H9 (cell line): ENCODE results near the gene EXOSC2. TPM values are rescaled to one million over a fixed set of nuclear protein-coding genes. Genes with fewer than 3 reads are reported as not detected.

Source experiments
- DNase-seq: peaks from one replicate; pipeline ENCODE4 v3.0.0-alpha.2; 2017
- H2AFZ ChIP-seq: one replicate; pipeline ENCODE4 v1.6.1; 2013; ENCODE audit warnings: mild to moderate bottlenecking, low read length, control low read depth, moderate library complexity
- H2AK5ac ChIP-seq: 2 replicates; pipeline ENCODE4 v1.6.1; 2013; ENCODE audit warnings: low read length, control low read depth, mixed read lengths; ENCODE audit not compliant: insufficient read length
- H2BK120ac ChIP-seq: one replicate; pipeline ENCODE4 v1.6.1; 2013; ENCODE audit warnings: low read depth, mild to moderate bottlenecking, low read length, control low read depth, inconsistent platforms; ENCODE audit not compliant: poor library complexity, severe bottlenecking
- H2BK12ac ChIP-seq: 2 replicates; pipeline ENCODE4 v1.6.1; 2013; ENCODE audit warnings: low read length, control low read depth, mixed read lengths, low read depth; ENCODE audit not compliant: insufficient read length
- H2BK15ac ChIP-seq: 2 replicates; pipeline ENCODE4 v1.6.1; 2013; ENCODE audit warnings: low read depth, low read length, control low read depth
- H2BK20ac ChIP-seq: one replicate; pipeline ENCODE4 v1.6.1; 2013; ENCODE audit warnings: low read depth, mild to moderate bottlenecking, low read length, control low read depth, inconsistent platforms; ENCODE audit not compliant: poor library complexity, severe bottlenecking
- H2BK5ac ChIP-seq: 2 replicates; pipeline ENCODE4 v1.6.1; 2013; ENCODE audit warnings: low read length, control low read depth, mixed read lengths; ENCODE audit not compliant: insufficient read length
- H3K14ac ChIP-seq: 2 replicates; pipeline ENCODE4 v1.6.1; 2013; ENCODE audit warnings: low read length, control low read depth; ENCODE audit not compliant: insufficient read depth
- H3K18ac ChIP-seq: 2 replicates; pipeline ENCODE4 v1.6.1; 2013; ENCODE audit warnings: low read depth, mild to moderate bottlenecking, mixed read lengths, low read length, control low read depth; ENCODE audit not compliant: insufficient read length
- H3K23ac ChIP-seq: 2 replicates; pipeline ENCODE4 v1.6.1; 2013; ENCODE audit warnings: low read length, control low read depth, mixed read lengths, low read depth; ENCODE audit not compliant: insufficient read length
- H3K23me2 ChIP-seq: 2 replicates; pipeline ENCODE4 v1.6.1; 2013; ENCODE audit warnings: low read depth, mild to moderate bottlenecking, mixed read lengths, low read length, control low read depth; ENCODE audit not compliant: insufficient read length, poor library complexity, severe bottlenecking
- H3K27ac ChIP-seq: 2 replicates; pipeline ENCODE4 v1.5.1; 2013; ENCODE audit warnings: low read length, control low read depth, mixed read lengths, low read depth; ENCODE audit not compliant: insufficient read length
- H3K27me3 ChIP-seq: 2 replicates; pipeline ENCODE4 v1.6.1; 2013; ENCODE audit warnings: low read length, control low read depth, inconsistent platforms; ENCODE audit not compliant: insufficient read depth
- H3K4ac ChIP-seq: 2 replicates; pipeline ENCODE4 v1.6.1; 2013; ENCODE audit warnings: low read depth, mild to moderate bottlenecking, control low read depth, inconsistent platforms, low read length, moderate library complexity
- H3K4me1 ChIP-seq: 2 replicates; pipeline ENCODE4 v1.6.1; 2013; ENCODE audit warnings: low read length, control low read depth, inconsistent platforms; ENCODE audit not compliant: insufficient read depth
- H3K4me2 ChIP-seq: 2 replicates; pipeline ENCODE4 v1.6.1; 2013; ENCODE audit warnings: low read length, control low read depth, mixed read lengths; ENCODE audit not compliant: insufficient read length, insufficient read depth
- H3K56ac ChIP-seq: 2 replicates; pipeline ENCODE4 v1.6.1; 2013; ENCODE audit warnings: low read depth, mild to moderate bottlenecking, mixed read lengths, low read length, control low read depth; ENCODE audit not compliant: insufficient read length
- H3K79me1 ChIP-seq: 2 replicates; pipeline ENCODE4 v1.6.1; 2013; ENCODE audit warnings: low read depth, mild to moderate bottlenecking, moderate library complexity, low read length, control low read depth, inconsistent platforms; ENCODE audit not compliant: insufficient read depth, poor library complexity, severe bottlenecking
- H3K79me2 ChIP-seq: 2 replicates; pipeline ENCODE4 v1.6.1; 2013; ENCODE audit warnings: low read length, control low read depth, inconsistent platforms; ENCODE audit not compliant: insufficient read depth
- H3K9ac ChIP-seq: 2 replicates; pipeline ENCODE4 v1.6.1; 2013; ENCODE audit warnings: low read length, control low read depth, mixed read lengths; ENCODE audit not compliant: insufficient read length; ENCODE audit errors: extremely low read depth
- H3K9me3 ChIP-seq: one replicate; pipeline ENCODE4 v1.6.1; 2013; ENCODE audit warnings: low read depth, low read length, inconsistent platforms; ENCODE audit not compliant: control insufficient read depth
- H3T11ph ChIP-seq: one replicate; pipeline ENCODE4 v1.6.1; 2013; ENCODE audit warnings: mild to moderate bottlenecking, low read length, control low read depth, inconsistent platforms
- H4K20me1 ChIP-seq: one replicate; pipeline ENCODE4 v1.6.1; 2013; ENCODE audit not compliant: control insufficient read depth, insufficient read length, insufficient read depth
- H4K5ac ChIP-seq: 2 replicates; pipeline ENCODE4 v1.6.1; 2013; ENCODE audit warnings: low read depth, mild to moderate bottlenecking, mixed read lengths, low read length, control low read depth; ENCODE audit not compliant: insufficient read length
- H4K8ac ChIP-seq: replicated peaks from 2 replicates; pipeline ENCODE4 v1.6.1; 2013; ENCODE audit warnings: low read length, control low read depth, mixed read lengths, low read depth; ENCODE audit not compliant: insufficient read length
- H4K91ac ChIP-seq: 2 replicates; pipeline ENCODE4 v1.6.1; 2013; ENCODE audit warnings: low read depth, mild to moderate bottlenecking, moderate library complexity, mixed read lengths, low read length, control low read depth; ENCODE audit not compliant: insufficient read length
- H3K27ac Mint-ChIP-seq, 3 experiments: 2 replicates in 2 of 3; 3 replicates in 1 of 3; pipeline ENCODE4 v1.8.0; 2020 to 2021; ENCODE audit warnings: mixed read lengths in 3 of 3, mild to moderate bottlenecking in 1 of 3, moderate library complexity in 1 of 3
- H3K27me3 Mint-ChIP-seq: 2 replicates; pipeline ENCODE4 v1.8.0; 2021; ENCODE audit warnings: low read depth, mild to moderate bottlenecking, moderate library complexity, mixed read lengths
- H3K36me3 Mint-ChIP-seq, 3 experiments: 2 replicates in 2 of 3; 3 replicates in 1 of 3; pipeline ENCODE4 v1.8.0; 2020 to 2021; ENCODE audit warnings: low read depth in 3 of 3, mixed read lengths in 3 of 3; ENCODE audit not compliant: insufficient read depth in 1 of 3
- H3K4me1 Mint-ChIP-seq, 2 experiments: 2 replicates each; pipeline ENCODE4 v1.8.0; 2020; ENCODE audit warnings: mixed read lengths in 2 of 2
- H3K4me3 Mint-ChIP-seq, 2 experiments: 2 replicates in 1 of 2; 3 replicates in 1 of 2; pipeline ENCODE4 v1.8.0; 2020 to 2021; ENCODE audit warnings: mild to moderate bottlenecking in 2 of 2, mixed read lengths in 2 of 2, moderate library complexity in 1 of 2
- H3K9me3 Mint-ChIP-seq, 2 experiments: 2 replicates in 1 of 2; 3 replicates in 1 of 2; pipeline ENCODE4 v1.8.0; 2020; ENCODE audit warnings: mild to moderate bottlenecking in 2 of 2, mixed read lengths in 2 of 2, moderate library complexity in 1 of 2
- WGBS: extraction: QIAGEN DNeasy Blood & Tissue Kit; methylation state at CpG from one replicate; pipeline ENCODE4 v1.1.7; 2013; ENCODE audit warnings: missing lambda C conversion rate, low lambda C conversion rate, mixed read lengths; ENCODE audit not compliant: insufficient read length; ENCODE audit errors: extremely low coverage; 5-methylcytosine and 5-hydroxymethylcytosine counted together
- total RNA-seq: library from RNA; stranded (reverse); gene quantifications from 2 replicates; pipeline ENCODE4 v1.2.1, GENCODE V29; 2021
- TF ChIP-seq, protein P1 (sequence below): fragments of 200-600 bp; sonication (generic); conservative IDR thresholded peaks from 3 replicates; pipeline ENCODE4 v1.8.0; 2021; ENCODE audit warnings: antibody characterized with exemption, mild to moderate bottlenecking

EXOSC2 gene
- total RNA-seq, 1 experiment from 2014 or later: 94.5 TPM

DNA sequence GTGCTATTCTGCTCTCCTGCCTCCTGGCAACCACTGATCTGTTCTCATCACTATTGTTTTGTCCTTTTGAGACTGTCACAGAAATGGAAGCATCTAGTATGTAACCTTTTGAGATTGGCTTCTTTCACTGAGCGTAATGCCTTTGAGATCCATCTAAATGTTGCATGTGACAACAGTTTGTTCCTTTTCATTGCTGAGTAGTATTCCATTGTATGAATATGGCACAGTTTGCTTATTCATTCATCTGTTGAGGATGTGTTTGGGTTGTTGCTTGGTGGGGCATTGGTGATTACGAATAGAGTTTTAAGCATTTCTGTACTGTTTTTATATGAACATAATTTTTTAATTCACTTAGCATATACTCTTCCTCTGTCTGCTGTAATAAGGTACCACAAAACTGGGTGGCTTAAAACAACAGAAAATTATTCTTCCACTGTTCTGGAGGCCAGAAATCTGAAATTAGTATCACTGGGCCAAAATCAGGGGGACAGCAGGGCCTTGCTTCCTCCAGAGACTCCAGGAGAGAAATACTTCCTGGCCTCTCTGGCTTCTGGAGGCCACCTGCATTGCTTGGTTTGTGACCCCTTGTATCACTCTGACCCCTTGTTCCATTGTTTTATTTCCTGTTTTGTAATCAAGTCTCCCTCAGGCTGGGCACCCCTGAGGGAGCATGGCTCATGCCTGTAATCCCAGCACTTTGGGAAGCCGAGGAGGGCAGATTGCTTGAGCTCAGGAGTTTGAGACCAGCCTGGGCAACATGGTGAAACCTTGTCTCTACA, 53.0 kb downstream of the EXOSC2 start:
- Mint-ChIP-seq H3K4me1 (peaks cover 15 to 19% of the 10 kb centered on the region in 2 experiments), H3K27ac (peak overlapping the region in 1 of 3 experiments; percentile 95; a peak in 1 of 7 replicates), H3K27me3 (no peaks in the 10 kb centered on the region), H3K4me3 (no peak overlapping the region), H3K36me3 (peaks cover 0 to 4% (median 0%) of the 10 kb centered on the region in 3 experiments; a peak in 1 of 7 replicates), H3K9me3 (no peaks in the 10 kb centered on the region; a peak in 1 of 5 replicates)
- Histone ChIP-seq H2BK15ac (no peak overlapping the region), H2BK20ac (no peak overlapping the region), H2BK120ac (no peak overlapping the region), H2BK12ac (no peak overlapping the region), H3K27me3 (no peaks in the 10 kb centered on the region), H3K14ac (no peak overlapping the region), H4K8ac (no peak overlapping the region), H3K9ac (no peak overlapping the region), H3K27ac (no peak overlapping the region), H3K18ac (no peak overlapping the region), H2BK5ac (no peak overlapping the region), H3K4me2 (no peak overlapping the region), H3K4me1 (0 out of 2 replicates have a peak, but pooled peaks cover 2% of the 10 kb centered on the region), H4K91ac (no peak overlapping the region), H3K23me2 (no peaks in the 10 kb centered on the region), H3K79me2 (peaks cover 2% of the 10 kb centered on the region; the same call in 1 of the 2 replicates), H2AK5ac (no peak overlapping the region), H3K79me1 (no peaks in the 10 kb centered on the region), H3K23ac (no peak overlapping the region), H3K9me3 (no peaks in the 10 kb centered on the region), H4K20me1 (no peaks in the 10 kb centered on the region), H3K4ac (no peak overlapping the region), H2AFZ (no peak overlapping the region), H4K5ac (no peak overlapping the region), H3K56ac (no peak overlapping the region), H3T11ph (no peak overlapping the region)
- no peak for DNase-seq
- no CpG with 5 or more reads among the region's 3 CpGs for WGBS
- TF ChIP-seq, protein P1, sequence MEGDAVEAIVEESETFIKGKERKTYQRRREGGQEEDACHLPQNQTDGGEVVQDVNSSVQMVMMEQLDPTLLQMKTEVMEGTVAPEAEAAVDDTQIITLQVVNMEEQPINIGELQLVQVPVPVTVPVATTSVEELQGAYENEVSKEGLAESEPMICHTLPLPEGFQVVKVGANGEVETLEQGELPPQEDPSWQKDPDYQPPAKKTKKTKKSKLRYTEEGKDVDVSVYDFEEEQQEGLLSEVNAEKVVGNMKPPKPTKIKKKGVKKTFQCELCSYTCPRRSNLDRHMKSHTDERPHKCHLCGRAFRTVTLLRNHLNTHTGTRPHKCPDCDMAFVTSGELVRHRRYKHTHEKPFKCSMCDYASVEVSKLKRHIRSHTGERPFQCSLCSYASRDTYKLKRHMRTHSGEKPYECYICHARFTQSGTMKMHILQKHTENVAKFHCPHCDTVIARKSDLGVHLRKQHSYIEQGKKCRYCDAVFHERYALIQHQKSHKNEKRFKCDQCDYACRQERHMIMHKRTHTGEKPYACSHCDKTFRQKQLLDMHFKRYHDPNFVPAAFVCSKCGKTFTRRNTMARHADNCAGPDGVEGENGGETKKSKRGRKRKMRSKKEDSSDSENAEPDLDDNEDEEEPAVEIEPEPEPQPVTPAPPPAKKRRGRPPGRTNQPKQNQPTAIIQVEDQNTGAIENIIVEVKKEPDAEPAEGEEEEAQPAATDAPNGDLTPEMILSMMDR: no peak
